Measurements from ENCODE around the gene RGL1. TPM values are rescaled to one million over a fixed set of nuclear protein-coding genes. Genes with fewer than 3 reads are reported as not detected.

The RGL1 gene
- total and polyA plus RNA-seq, 9 of the 15 experiments (the other 6 are each of a cell fraction or from before 2014, with no cell fraction given), result under 0.01 to 0.07 (median 0.04) TPM

GRCh38 chr1:183869230-183869629 is 64.3 kb downstream of the RGL1 start (continued):
- TF ChIP-seq, protein P1, sequence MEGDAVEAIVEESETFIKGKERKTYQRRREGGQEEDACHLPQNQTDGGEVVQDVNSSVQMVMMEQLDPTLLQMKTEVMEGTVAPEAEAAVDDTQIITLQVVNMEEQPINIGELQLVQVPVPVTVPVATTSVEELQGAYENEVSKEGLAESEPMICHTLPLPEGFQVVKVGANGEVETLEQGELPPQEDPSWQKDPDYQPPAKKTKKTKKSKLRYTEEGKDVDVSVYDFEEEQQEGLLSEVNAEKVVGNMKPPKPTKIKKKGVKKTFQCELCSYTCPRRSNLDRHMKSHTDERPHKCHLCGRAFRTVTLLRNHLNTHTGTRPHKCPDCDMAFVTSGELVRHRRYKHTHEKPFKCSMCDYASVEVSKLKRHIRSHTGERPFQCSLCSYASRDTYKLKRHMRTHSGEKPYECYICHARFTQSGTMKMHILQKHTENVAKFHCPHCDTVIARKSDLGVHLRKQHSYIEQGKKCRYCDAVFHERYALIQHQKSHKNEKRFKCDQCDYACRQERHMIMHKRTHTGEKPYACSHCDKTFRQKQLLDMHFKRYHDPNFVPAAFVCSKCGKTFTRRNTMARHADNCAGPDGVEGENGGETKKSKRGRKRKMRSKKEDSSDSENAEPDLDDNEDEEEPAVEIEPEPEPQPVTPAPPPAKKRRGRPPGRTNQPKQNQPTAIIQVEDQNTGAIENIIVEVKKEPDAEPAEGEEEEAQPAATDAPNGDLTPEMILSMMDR (IDR thresholded peaks at IDR 0.05 in 2 of 3, conservative IDR thresholded peaks at IDR 0.05 in 1 of 3; ENCODE audit: insufficient read depth in 2 of 3, low read depth in 1 of 3, low read length in 3 of 3), result no peak

DNA sequence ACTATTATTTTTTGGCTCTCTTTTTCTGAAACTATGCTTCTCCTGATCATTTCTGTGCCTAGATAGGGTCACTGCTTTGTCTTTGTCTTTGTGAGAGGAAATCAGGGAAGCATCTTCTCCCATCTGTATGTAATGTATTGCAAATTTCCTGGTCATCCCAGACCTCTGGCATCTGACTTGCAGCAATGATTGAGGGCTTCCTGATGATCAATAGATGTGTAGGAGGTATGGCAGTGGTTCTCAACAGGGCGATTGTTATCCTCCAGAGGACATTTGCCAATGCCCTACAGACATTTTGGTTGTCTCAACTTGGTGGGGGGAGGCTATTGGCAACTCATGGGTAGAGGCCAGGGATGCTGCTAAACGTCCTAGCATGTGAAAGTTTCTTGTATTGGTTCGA is 64.7 kb downstream of the RGL1 start:
- Histone ChIP-seq H3K79me2 (ENCODE audit: control insufficient read depth, insufficient read depth, low read length) (no peaks in the 10 kb centered on the region), H3K9ac (ENCODE audit: insufficient read depth in 1 of 2, low read depth in 2 of 2, low read length in 2 of 2) (no peak overlapping the region), H3K4me2 (ENCODE audit: insufficient read depth, low read length) (0 out of 2 replicates have a peak overlapping the region, but pooled peaks have one; percentile 1), H3K4me1 (replicated peaks in 1 of 2; ENCODE audit: control insufficient read depth in 2 of 2, insufficient read depth in 2 of 2, low read length in 2 of 2) (no peaks in the 10 kb centered on the region), H3K27me3 (ENCODE audit: control insufficient read depth in 2 of 2, insufficient read depth in 2 of 2, low read length in 2 of 2) (peaks cover 11 to 19% of the 10 kb centered on the region in 2 experiments; a peak in 4 of 5 replicates), H3K36me3 (ENCODE audit: control insufficient read depth, insufficient read depth, low read length) (no peaks in the 10 kb centered on the region), H3K4me3 (no peak overlapping the region), H4K20me1 (replicated peaks; ENCODE audit: control insufficient read depth, insufficient read depth, low read length) (no peaks in the 10 kb centered on the region), H3K27ac (ENCODE audit: extremely low read depth, low read depth, low read length) (no peak overlapping the region), H3K9me1 (ENCODE audit: control insufficient read depth, insufficient read depth, low read length) (no peaks in the 10 kb centered on the region), H2AFZ (ENCODE audit: low read depth, low read length) (no peak overlapping the region), H3K9me3 (replicated peaks; ENCODE audit: control insufficient read depth, insufficient read depth, low read depth, low read length) (no peaks in the 10 kb centered on the region)
- no peak for DNase-seq (ENCODE audit: extremely low read depth in 1 of 4, low spot score in 3 of 4)
- no peak for ATAC-seq
- ChIA-PET POLR2A (no interaction called here), CTCF (ENCODE audit: low intra/inter-chr PET ratio) (no interaction called here)
- no peak for TF ChIP-seq LARP7 (IDR thresholded peaks at IDR 0.05)
- TF ChIP-seq KAT7 (CRISPR knock-in tag; IDR thresholded peaks at IDR 0.05; ENCODE audit: borderline replicate concordance), result no peak
- TF ChIP-seq, protein P2, sequence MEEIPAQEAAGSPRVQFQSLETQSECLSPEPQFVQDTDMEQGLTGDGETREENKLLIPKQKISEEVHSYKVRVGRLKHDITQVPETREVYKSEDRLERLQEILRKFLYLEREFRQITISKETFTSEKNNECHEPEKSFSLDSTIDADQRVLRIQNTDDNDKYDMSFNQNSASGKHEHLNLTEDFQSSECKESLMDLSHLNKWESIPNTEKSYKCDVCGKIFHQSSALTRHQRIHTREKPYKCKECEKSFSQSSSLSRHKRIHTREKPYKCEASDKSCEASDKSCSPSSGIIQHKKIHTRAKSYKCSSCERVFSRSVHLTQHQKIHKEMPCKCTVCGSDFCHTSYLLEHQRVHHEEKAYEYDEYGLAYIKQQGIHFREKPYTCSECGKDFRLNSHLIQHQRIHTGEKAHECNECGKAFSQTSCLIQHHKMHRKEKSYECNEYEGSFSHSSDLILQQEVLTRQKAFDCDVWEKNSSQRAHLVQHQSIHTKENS (CRISPR knock-in tag; IDR thresholded peaks at IDR 0.05), result no peak
- TF ChIP-seq, protein P3, sequence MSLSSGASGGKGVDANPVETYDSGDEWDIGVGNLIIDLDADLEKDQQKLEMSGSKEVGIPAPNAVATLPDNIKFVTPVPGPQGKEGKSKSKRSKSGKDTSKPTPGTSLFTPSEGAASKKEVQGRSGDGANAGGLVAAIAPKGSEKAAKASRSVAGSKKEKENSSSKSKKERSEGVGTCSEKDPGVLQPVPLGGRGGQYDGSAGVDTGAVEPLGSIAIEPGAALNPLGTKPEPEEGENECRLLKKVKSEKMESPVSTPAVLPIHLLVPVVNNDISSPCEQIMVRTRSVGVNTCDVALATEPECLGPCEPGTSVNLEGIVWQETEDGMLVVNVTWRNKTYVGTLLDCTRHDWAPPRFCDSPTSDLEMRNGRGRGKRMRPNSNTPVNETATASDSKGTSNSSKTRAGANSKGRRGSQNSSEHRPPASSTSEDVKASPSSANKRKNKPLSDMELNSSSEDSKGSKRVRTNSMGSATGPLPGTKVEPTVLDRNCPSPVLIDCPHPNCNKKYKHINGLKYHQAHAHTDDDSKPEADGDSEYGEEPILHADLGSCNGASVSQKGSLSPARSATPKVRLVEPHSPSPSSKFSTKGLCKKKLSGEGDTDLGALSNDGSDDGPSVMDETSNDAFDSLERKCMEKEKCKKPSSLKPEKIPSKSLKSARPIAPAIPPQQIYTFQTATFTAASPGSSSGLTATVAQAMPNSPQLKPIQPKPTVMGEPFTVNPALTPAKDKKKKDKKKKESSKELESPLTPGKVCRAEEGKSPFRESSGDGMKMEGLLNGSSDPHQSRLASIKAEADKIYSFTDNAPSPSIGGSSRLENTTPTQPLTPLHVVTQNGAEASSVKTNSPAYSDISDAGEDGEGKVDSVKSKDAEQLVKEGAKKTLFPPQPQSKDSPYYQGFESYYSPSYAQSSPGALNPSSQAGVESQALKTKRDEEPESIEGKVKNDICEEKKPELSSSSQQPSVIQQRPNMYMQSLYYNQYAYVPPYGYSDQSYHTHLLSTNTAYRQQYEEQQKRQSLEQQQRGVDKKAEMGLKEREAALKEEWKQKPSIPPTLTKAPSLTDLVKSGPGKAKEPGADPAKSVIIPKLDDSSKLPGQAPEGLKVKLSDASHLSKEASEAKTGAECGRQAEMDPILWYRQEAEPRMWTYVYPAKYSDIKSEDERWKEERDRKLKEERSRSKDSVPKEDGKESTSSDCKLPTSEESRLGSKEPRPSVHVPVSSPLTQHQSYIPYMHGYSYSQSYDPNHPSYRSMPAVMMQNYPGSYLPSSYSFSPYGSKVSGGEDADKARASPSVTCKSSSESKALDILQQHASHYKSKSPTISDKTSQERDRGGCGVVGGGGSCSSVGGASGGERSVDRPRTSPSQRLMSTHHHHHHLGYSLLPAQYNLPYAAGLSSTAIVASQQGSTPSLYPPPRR (CRISPR knock-in tag; IDR thresholded peaks at IDR 0.05; ENCODE audit: borderline replicate concordance), result no peak
- TF ChIP-seq GATAD2B (IDR thresholded peaks at IDR 0.05; ENCODE audit: borderline replicate concordance), result no peak
- no peak for TF ChIP-seq RCOR1 (IDR thresholded peaks at IDR 0.05; ENCODE audit: borderline replicate concordance in 1 of 2, low read depth in 2 of 2, low read length in 2 of 2)
- FAIRE-seq, result no peak
- in situ Hi-C loops (cut with MboI) (no loop called here), intact Hi-C loops (cut with micrococcal nuclease) (no loop called here)
- 2% methylated on average over 3 of the region's 3 CpGs for WGBS (ENCODE audit: insufficient coverage, low coverage, missing lambda C conversion rate)
- no TSS peak for BruUV-seq (replicated peaks)

Data from K562 (cell line).